Osteocyte (in vitro differentiated cells): ENCODE measurements around the gene SLC18A3. TPM values are rescaled to one million over a fixed set of nuclear protein-coding genes. Genes with fewer than 3 reads are reported as not detected.

Experiments
- DNase-seq: peaks from one replicate; pipeline ENCODE4 v3.0.0; 2021; ENCODE audit warnings: mixed read lengths; ENCODE audit not compliant: unreplicated experiment; ENCODE audit errors: extremely low spot score
- H3K27ac Mint-ChIP-seq: one replicate; pipeline ENCODE4 v1.8.0; 2021; ENCODE audit warnings: mild to moderate bottlenecking, mixed read lengths; ENCODE audit not compliant: unreplicated experiment
- H3K27me3 Mint-ChIP-seq: one replicate; pipeline ENCODE4 v1.8.0; 2021; ENCODE audit warnings: mixed read lengths; ENCODE audit not compliant: unreplicated experiment
- H3K36me3 Mint-ChIP-seq: one replicate; pipeline ENCODE4 v1.8.0; 2021; ENCODE audit warnings: mixed read lengths; ENCODE audit not compliant: unreplicated experiment
- H3K4me1 Mint-ChIP-seq: one replicate; pipeline ENCODE4 v1.8.0; 2021; ENCODE audit warnings: mixed read lengths; ENCODE audit not compliant: unreplicated experiment
- H3K4me3 Mint-ChIP-seq: one replicate; pipeline ENCODE4 v1.8.0; 2021; ENCODE audit warnings: mild to moderate bottlenecking, moderate library complexity, mixed read lengths; ENCODE audit not compliant: unreplicated experiment
- H3K9me3 Mint-ChIP-seq: one replicate; pipeline ENCODE4 v1.8.0; 2021; ENCODE audit warnings: mixed read lengths; ENCODE audit not compliant: unreplicated experiment
- total RNA-seq: library from RNA; stranded (reverse); gene quantifications from 2 replicates; pipeline ENCODE4 v1.2.1, GENCODE V29; 2021
- TF ChIP-seq, protein P1 (sequence below): fragments of 200-600 bp; sonication (generic); IDR thresholded peaks from 2 replicates; pipeline ENCODE4 v1.5.0; 2021; ENCODE audit warnings: antibody characterized with exemption, mild to moderate bottlenecking, moderate library complexity

SLC18A3 gene
- total RNA-seq, 1 donor from 2014 or later: 0.32 TPM

DNA sequence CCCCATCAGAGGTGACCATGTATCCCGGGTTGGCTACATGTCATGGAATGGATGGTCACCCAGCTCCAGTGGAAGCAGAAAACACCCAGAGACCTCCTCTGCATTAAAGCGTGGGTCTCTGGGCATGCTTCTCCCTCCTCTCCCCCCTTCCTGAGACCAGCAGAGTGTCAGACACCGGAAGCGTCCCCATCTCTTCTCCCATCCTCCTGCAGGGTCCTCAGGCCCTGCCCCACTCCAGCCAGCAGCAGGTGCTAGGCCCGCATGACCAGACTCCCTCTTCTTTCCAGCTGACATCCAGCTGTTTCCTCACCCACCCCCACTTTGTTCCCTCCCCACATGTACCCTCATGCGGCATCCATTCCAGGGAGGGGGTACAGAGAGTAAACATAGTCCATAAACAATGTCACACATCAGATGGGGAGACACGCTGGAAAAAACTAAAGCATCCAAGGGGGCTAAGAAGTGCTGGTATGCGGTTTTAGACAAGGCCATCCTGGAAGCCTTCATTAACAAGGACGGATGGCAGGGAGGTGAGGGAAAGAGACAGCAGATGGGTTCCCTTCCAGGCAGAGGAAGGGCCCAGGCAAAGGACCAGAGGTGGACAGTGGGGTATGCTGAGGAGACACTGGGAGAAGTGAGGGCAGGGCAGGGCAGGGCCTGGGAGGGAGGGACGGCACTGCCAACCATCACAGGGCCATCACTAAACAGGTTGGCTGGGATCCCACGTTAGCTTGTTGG is 12.5 kb upstream of the SLC18A3 start:
- Mint-ChIP-seq H3K9me3 (no peaks in the 10 kb centered on the region), H3K4me3 (no peak overlapping the region), H3K4me1 (peaks cover 14% of the 10 kb centered on the region), H3K36me3 (no peaks in the 10 kb centered on the region), H3K27me3 (no peaks in the 10 kb centered on the region), H3K27ac (no peak overlapping the region)
- TF ChIP-seq, protein P1, sequence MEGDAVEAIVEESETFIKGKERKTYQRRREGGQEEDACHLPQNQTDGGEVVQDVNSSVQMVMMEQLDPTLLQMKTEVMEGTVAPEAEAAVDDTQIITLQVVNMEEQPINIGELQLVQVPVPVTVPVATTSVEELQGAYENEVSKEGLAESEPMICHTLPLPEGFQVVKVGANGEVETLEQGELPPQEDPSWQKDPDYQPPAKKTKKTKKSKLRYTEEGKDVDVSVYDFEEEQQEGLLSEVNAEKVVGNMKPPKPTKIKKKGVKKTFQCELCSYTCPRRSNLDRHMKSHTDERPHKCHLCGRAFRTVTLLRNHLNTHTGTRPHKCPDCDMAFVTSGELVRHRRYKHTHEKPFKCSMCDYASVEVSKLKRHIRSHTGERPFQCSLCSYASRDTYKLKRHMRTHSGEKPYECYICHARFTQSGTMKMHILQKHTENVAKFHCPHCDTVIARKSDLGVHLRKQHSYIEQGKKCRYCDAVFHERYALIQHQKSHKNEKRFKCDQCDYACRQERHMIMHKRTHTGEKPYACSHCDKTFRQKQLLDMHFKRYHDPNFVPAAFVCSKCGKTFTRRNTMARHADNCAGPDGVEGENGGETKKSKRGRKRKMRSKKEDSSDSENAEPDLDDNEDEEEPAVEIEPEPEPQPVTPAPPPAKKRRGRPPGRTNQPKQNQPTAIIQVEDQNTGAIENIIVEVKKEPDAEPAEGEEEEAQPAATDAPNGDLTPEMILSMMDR: no peak
- DNase-seq: peak; percentile 66

DNA sequence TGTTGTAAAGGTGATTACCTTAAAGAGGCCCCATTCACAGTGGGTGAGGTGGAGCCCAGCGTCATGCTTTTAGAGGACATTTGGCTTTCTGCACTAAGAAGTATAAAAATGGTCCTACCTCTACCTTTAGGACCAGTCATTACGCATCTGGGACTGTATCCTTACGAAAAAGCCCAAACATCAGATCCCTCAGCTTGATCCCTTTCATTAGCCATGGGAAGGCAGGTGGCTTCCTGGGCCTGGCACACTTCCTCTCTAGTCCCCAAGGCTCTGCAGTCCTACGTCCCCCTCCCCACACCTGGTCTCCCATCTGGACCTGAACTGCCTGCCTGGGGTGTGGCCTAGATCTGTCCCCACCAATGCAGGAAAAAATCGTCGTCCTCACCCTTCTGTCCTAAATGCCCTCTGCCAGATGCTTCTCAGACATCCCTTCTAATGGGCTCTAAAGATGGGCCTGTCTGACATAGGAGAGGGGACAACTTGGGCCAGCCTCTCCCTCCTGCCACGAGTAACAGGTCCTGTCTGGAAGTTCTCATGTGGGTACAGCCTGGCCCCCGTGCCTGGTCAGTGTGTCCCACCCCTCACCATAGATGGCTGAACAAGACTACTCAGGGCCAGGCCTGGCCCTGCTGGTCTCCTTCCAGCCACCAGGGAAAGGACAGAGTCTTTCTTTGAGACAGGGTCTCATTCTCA is 11.8 kb upstream of the SLC18A3 start:
- H3K27ac Mint-ChIP-seq: no peak overlapping the region
- TF ChIP-seq, protein P1: no peak
- DNase-seq: peak; percentile 49
- no peak overlapping the region for H3K4me3 Mint-ChIP-seq
- peaks cover 6% of the 10 kb centered on the region for H3K27me3 Mint-ChIP-seq
- H3K36me3 Mint-ChIP-seq: no peaks in the 10 kb centered on the region
- no peaks in the 10 kb centered on the region for H3K9me3 Mint-ChIP-seq
- H3K4me1 Mint-ChIP-seq: peaks cover 9% of the 10 kb centered on the region

DNA sequence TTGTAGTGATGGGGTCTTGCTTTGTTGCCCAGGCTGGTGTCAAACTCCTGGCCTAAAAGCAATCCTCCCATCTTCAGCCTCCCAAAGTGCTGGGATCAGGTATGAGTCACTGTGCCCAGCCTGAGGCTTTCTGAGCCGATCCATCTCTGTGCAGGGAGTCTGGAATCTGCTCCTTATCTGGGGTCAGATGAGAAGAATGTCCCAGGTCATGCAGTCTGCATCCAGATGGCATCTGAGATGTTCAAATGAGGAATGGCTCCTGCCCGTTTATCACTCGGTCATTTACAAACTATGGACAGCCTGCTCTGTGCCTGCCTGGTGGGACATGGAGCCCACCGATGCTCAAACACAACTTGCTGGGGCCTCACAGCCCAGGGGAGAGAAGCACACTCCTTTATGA is 11.1 kb upstream of the SLC18A3 start:
- Mint-ChIP-seq H3K36me3 (no peaks in the 10 kb centered on the region), H3K4me3 (no peak overlapping the region), H3K27me3 (peaks cover 13% of the 10 kb centered on the region), H3K9me3 (no peaks in the 10 kb centered on the region), H3K27ac (no peak overlapping the region), H3K4me1 (peaks cover 9% of the 10 kb centered on the region)
- TF ChIP-seq, protein P1: no peak
- no peak for DNase-seq

DNA sequence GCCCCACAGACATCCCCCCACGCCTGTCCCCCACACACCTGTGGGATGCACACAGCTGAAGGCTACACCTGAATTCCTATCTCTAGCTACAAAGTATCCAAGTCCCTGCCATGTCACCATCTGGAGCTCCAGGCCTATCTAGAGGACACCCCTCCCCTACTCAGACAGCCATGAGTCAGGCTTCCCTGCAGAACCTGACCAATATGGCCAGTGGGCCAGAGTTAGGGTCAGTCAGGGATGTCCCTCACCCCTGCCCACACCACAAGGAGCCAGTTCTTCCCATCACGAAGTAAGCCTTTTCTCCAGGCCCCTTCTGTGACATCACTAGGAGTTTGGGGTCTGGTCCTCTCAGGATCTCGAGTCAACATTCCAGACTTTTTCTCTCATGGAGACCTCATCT is 10.6 kb upstream of the SLC18A3 start:
- H3K9me3 Mint-ChIP-seq: no peaks in the 10 kb centered on the region
- H3K27me3 Mint-ChIP-seq: peaks cover 17% of the 10 kb centered on the region
- no peak overlapping the region for H3K27ac Mint-ChIP-seq
- H3K4me3 Mint-ChIP-seq: no peak overlapping the region
- peak; percentile 59 for DNase-seq
- peaks cover 6% of the 10 kb centered on the region for H3K4me1 Mint-ChIP-seq
- H3K36me3 Mint-ChIP-seq: no peaks in the 10 kb centered on the region
- TF ChIP-seq, protein P1: no peak

DNA sequence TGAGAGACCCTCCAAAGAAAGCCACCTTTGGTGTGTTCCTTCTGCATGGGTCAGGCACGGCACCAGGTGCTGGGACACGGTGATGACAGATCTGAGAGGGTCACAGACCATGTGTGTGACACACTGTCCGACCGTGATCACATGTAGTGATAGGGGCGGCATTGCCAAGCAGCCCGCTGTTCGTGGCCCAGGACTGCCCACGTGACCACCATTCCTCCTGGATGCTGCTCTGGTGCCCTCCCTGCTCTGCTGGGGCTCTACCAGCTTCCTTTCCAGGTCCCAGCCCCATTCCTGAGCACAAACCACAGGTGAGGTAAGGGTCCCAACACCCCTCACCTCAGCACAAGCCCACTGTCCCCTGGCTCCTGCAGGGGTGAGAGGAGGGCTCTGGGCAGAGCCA is 10.1 kb upstream of the SLC18A3 start:
- no peak overlapping the region for H3K4me3 Mint-ChIP-seq
- no peaks in the 10 kb centered on the region for H3K9me3 Mint-ChIP-seq
- peaks cover 21% of the 10 kb centered on the region for H3K27me3 Mint-ChIP-seq
- H3K27ac Mint-ChIP-seq: no peak overlapping the region
- no peaks in the 10 kb centered on the region for H3K36me3 Mint-ChIP-seq
- DNase-seq: peak; percentile 76
- TF ChIP-seq, protein P1: no peak
- H3K4me1 Mint-ChIP-seq: peaks cover 4% of the 10 kb centered on the region
